IMR-90 (cell line): ENCODE data around the gene LRRC1. TPM values are rescaled to one million over a fixed set of nuclear protein-coding genes. Genes with fewer than 3 reads are reported as not detected.

ENCODE experiments used
- ATAC-seq: fragments of 200-7000 bp; cut with Tn5 transposase; 2 replicates; pipeline ENCODE4 v1.9.1; 2020; ENCODE audit warnings: low read depth, mild to moderate bottlenecking, moderate library complexity
- BruUV-seq: library from RNA; stranded (reverse); fragments of 400-500 nt; replicated peaks from 2 replicates; lab custom pipeline; 2021; lab: Mats Ljungman, UMichigan
- CTCF ChIA-PET: fragments of 300-600 bp; formaldehyde crosslinking; extraction: SDS; loops from one replicate; lab custom pipeline; 2021; ENCODE audit warnings: antibody characterized with exemption; lab: Yijun Ruan, JAX
- POLR2A ChIA-PET: fragments of 300-600 bp; sonication (Branson Sonifier 250); formaldehyde crosslinking; loops from one replicate; lab custom pipeline; 2022; ENCODE audit warnings: antibody characterized with exemption; ENCODE audit not compliant: unreplicated experiment; lab: Charles Lee
- DNase-seq: peaks from one replicate; pipeline ENCODE4 v3.0.0; 2013
- H2AFZ ChIP-seq: replicated peaks from 2 replicates; pipeline ENCODE3; 2013; ENCODE audit warnings: low read length, mild to moderate bottlenecking; ENCODE audit not compliant: poor library complexity
- H2AK5ac ChIP-seq: 2 replicates; pipeline ENCODE4 v1.6.1; 2013; ENCODE audit warnings: low read depth, low read length, inconsistent platforms
- H2AK9ac ChIP-seq: replicated peaks from 2 replicates; pipeline ENCODE3; 2013; ENCODE audit warnings: mild to moderate bottlenecking, low read depth, low read length, moderate library complexity; ENCODE audit not compliant: poor library complexity
- H2BK120ac ChIP-seq: 2 replicates; pipeline ENCODE4 v1.6.1; 2013; ENCODE audit warnings: low read depth, low read length, inconsistent platforms
- H2BK15ac ChIP-seq: 3 replicates; pipeline ENCODE4 v1.6.1; 2013; ENCODE audit warnings: low read depth, low read length, inconsistent platforms
- H2BK20ac ChIP-seq: 2 replicates; pipeline ENCODE4 v1.6.1; 2013; ENCODE audit warnings: low read depth, mild to moderate bottlenecking, inconsistent platforms, low read length, moderate library complexity
- H2BK5ac ChIP-seq: 2 replicates; pipeline ENCODE4 v1.6.1; 2013; ENCODE audit warnings: mild to moderate bottlenecking, low read depth, low read length, inconsistent platforms; ENCODE audit not compliant: poor library complexity, severe bottlenecking
- H3K14ac ChIP-seq: replicated peaks from 2 replicates; pipeline ENCODE4 v1.6.1; 2013; ENCODE audit warnings: low read depth, low read length, inconsistent platforms
- H3K18ac ChIP-seq: 2 replicates; pipeline ENCODE4 v1.6.1; 2013; ENCODE audit warnings: low read depth, low read length, control low read depth
- H3K23ac ChIP-seq: 2 replicates; pipeline ENCODE4 v1.6.1; 2013; ENCODE audit warnings: low read depth, low read length, inconsistent platforms
- H3K27ac ChIP-seq: 2 replicates; pipeline ENCODE4 v1.5.1; 2013; ENCODE audit warnings: mild to moderate bottlenecking, control low read depth, low read length; ENCODE audit not compliant: insufficient read depth
- H3K27me3 ChIP-seq: 2 replicates; pipeline ENCODE4 v1.6.1; 2013; ENCODE audit warnings: low read length; ENCODE audit not compliant: control insufficient read depth, insufficient read depth
- H3K36me3 ChIP-seq: 2 replicates; pipeline ENCODE4 v1.6.1; 2013; ENCODE audit warnings: low read length, mixed read lengths; ENCODE audit not compliant: control insufficient read depth, insufficient read depth
- H3K4ac ChIP-seq: 2 replicates; pipeline ENCODE4 v1.6.1; 2013; ENCODE audit warnings: low read depth, low read length, inconsistent platforms
- H3K4me1 ChIP-seq: 2 replicates; pipeline ENCODE4 v1.6.1; 2013; ENCODE audit warnings: low read length, mixed read lengths; ENCODE audit not compliant: control insufficient read depth, insufficient read depth
- H3K4me2 ChIP-seq: 2 replicates; pipeline ENCODE4 v1.6.1; 2013; ENCODE audit warnings: low read depth, mild to moderate bottlenecking, control low read depth, low read length, moderate library complexity
- H3K4me3 ChIP-seq: 2 replicates; pipeline ENCODE4 v1.5.1; 2013; ENCODE audit warnings: low read depth, mild to moderate bottlenecking, control low read depth, low read length, moderate library complexity; ENCODE audit not compliant: insufficient read depth
- H3K56ac ChIP-seq: 2 replicates; pipeline ENCODE4 v1.6.1; 2013; ENCODE audit warnings: low read length, inconsistent platforms; ENCODE audit not compliant: insufficient read depth; ENCODE audit errors: extremely low read depth
- H3K79me1 ChIP-seq, 2 experiments: 2 replicates each; pipeline ENCODE4 v1.6.1; 2013; ENCODE audit warnings: low read length in 2 of 2, inconsistent platforms in 1 of 2, low read depth in 1 of 2
- H3K9ac ChIP-seq: 2 replicates; pipeline ENCODE4 v1.6.1; 2013; ENCODE audit warnings: low read depth, low read length, control low read depth
- H3K9me1 ChIP-seq: 2 replicates; pipeline ENCODE4 v1.6.1; 2013; ENCODE audit warnings: low read length, inconsistent platforms; ENCODE audit not compliant: insufficient read depth
- H3K9me3 ChIP-seq: 2 replicates; pipeline ENCODE4 v1.6.1; 2013; ENCODE audit warnings: low read length; ENCODE audit not compliant: control insufficient read depth, insufficient read depth
- H4K20me1 ChIP-seq: 2 replicates; pipeline ENCODE4 v1.6.1; 2013; ENCODE audit warnings: low read length, inconsistent platforms; ENCODE audit not compliant: insufficient read depth
- H4K5ac ChIP-seq: 2 replicates; pipeline ENCODE4 v1.6.1; 2013; ENCODE audit warnings: mild to moderate bottlenecking, low read depth, low read length, control low read depth
- H4K8ac ChIP-seq, 2 experiments: 2 replicates each; pipeline ENCODE4 v1.6.1; 2013; ENCODE audit warnings: low read depth in 2 of 2, low read length in 2 of 2, control low read depth in 1 of 2, inconsistent platforms in 1 of 2
- H4K91ac ChIP-seq: 2 replicates; pipeline ENCODE4 v1.6.1; 2013; ENCODE audit warnings: low read depth, low read length, inconsistent platforms; ENCODE audit not compliant: insufficient read depth
- MAZ ChIP-seq: IDR thresholded peaks from 2 replicates; pipeline ENCODE4 v1.6.1; 2012; ENCODE audit warnings: low read depth, mild to moderate bottlenecking, low read length, improper control_type of control experiment, moderate library complexity, borderline replicate concordance
- MXI1 ChIP-seq: IDR thresholded peaks from 2 replicates; pipeline ENCODE4 v1.6.1; 2012; ENCODE audit warnings: low read depth, mild to moderate bottlenecking, low read length, moderate library complexity, borderline replicate concordance
- POLR2A ChIP-seq: IDR thresholded peaks from 2 replicates; pipeline ENCODE4 v1.6.1; 2012; ENCODE audit warnings: mild to moderate bottlenecking, low read depth, low read length
- RCOR1 ChIP-seq: IDR thresholded peaks from 2 replicates; pipeline ENCODE4 v1.6.1; 2012; ENCODE audit warnings: mild to moderate bottlenecking, low read length, improper control_type of control experiment; ENCODE audit not compliant: insufficient replicate concordance
- SMC3 ChIP-seq: fragments of 150-350 bp; IDR thresholded peaks from 2 replicates; pipeline ENCODE4 v1.6.1; 2016; ENCODE audit warnings: low read depth, mild to moderate bottlenecking, antibody characterized with exemption, low read length, moderate library complexity
- WGBS, 2 experiments: methylation state at CpG; one replicate each; pipeline versions ENCODE4 v1.1.5 to v1.1.7; 2013; ENCODE audit warnings: missing lambda C conversion rate in 2 of 2; ENCODE audit not compliant: insufficient read length in 1 of 2; ENCODE audit errors: extremely low coverage in 2 of 2; 5-methylcytosine and 5-hydroxymethylcytosine counted together
- dilution Hi-C: fragments of 300-500 bp; cut with HindIII; formaldehyde crosslinking; loops from one replicate; pipeline ENCODE4 v1.14.3; 2018; ENCODE audit warnings: low sequenced_read_pairs; ENCODE audit not compliant: unreplicated experiment
- in situ Hi-C: fragments of 300-500 bp; cut with MboI; formaldehyde crosslinking; loops from 3 replicates; pipeline ENCODE4 v1.14.3; 2019; ENCODE audit warnings: low sequenced_read_pairs, inconsistent platforms, mixed read lengths
- intact Hi-C: fragments of 100-400 bp; cut with micrococcal nuclease; formaldehyde crosslinking; loops from 2 replicates; pipeline ENCODE4 v1.10.0; 2022
- polyA plus RNA-seq, 3 experiments: library from polyadenylated mRNA; depleted of rRNA; stranded (reverse); fragments of >200 nt; gene quantifications; 2 replicates each; pipeline ENCODE4 v1.2.3, GENCODE V29; 2012; ENCODE audit warnings: low replicate concordance in 1 of 3
- total RNA-seq: library from RNA; depleted of rRNA; stranded (reverse); fragments of >200 nt; gene quantifications from 2 replicates; pipeline ENCODE4 v1.2.3, GENCODE V29; 2012
- TF ChIP-seq, protein P1 (sequence below): fragments of 150-350 bp; IDR thresholded peaks from 2 replicates; pipeline ENCODE4 v1.6.1; 2017; ENCODE audit warnings: mild to moderate bottlenecking, antibody characterized with exemption, low read length, low read depth

Gene LRRC1
- total and polyA plus RNA-seq, 2 of the 4 experiments (the other 2 are of a cell fraction): 5.1 to 6.1 TPM

GRCh38 chr6:53918854-53919510 is 124.2 kb downstream of the LRRC1 start:
- TF ChIP-seq POLR2A (no peak), MAZ (no peak), MXI1 (no peak), SMC3 (no peak), RCOR1 (no peak)
- TF ChIP-seq, protein P1, sequence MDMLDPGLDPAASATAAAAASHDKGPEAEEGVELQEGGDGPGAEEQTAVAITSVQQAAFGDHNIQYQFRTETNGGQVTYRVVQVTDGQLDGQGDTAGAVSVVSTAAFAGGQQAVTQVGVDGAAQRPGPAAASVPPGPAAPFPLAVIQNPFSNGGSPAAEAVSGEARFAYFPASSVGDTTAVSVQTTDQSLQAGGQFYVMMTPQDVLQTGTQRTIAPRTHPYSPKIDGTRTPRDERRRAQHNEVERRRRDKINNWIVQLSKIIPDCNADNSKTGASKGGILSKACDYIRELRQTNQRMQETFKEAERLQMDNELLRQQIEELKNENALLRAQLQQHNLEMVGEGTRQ: no peak
- Histone ChIP-seq H3K18ac (no peak overlapping the region), H2BK15ac (no peak overlapping the region), H3K9ac (no peak overlapping the region), H3K56ac (no peak overlapping the region), H2BK5ac (no peak overlapping the region), H2BK20ac (no peak overlapping the region), H3K23ac (no peak overlapping the region), H3K4me1 (peaks cover 3% of the 10 kb centered on the region), H3K4me3 (no peak overlapping the region), H2AK5ac (no peak overlapping the region), H2AFZ (no peak overlapping the region), H3K27ac (no peak overlapping the region), H3K4me2 (no peak overlapping the region), H3K27me3 (no peaks in the 10 kb centered on the region), H4K91ac (no peak overlapping the region), H3K79me1 (no peaks in the 10 kb centered on the region), H3K9me1 (peaks cover 6% of the 10 kb centered on the region; the same call in 1 of the 2 replicates), H2BK120ac (no peak overlapping the region), H3K9me3 (no peaks in the 10 kb centered on the region), H4K5ac (no peak overlapping the region), H3K4ac (no peak overlapping the region), H3K14ac (no peak overlapping the region), H2AK9ac (no peak overlapping the region), H3K36me3 (peaks cover 11% of the 10 kb centered on the region), H4K20me1 (no peaks in the 10 kb centered on the region), H4K8ac (no peak overlapping the region)
- DNase-seq: no peak
- intact Hi-C loops: no loop called here
- WGBS, 2 experiments: no CpG with 5 or more reads among the region's 3 CpGs
- dilution Hi-C loops: no loop called here
- ChIA-PET POLR2A (no interaction called here), CTCF (no interaction called here)
- no peak for ATAC-seq
- in situ Hi-C loops: no loop called here
- no TSS peak for BruUV-seq
